HepG2 (cell line): ENCODE measurements around the gene PRKN. TPM values are rescaled to one million over a fixed set of nuclear protein-coding genes. Genes with fewer than 3 reads are reported as not detected.

Experiments used
- MYNN ChIP-seq: sonication (generic); formaldehyde crosslinking; IDR thresholded peaks from 2 replicates; pipeline ENCODE4 v1.4.0; 2020; ENCODE audit warnings: mild to moderate bottlenecking, low read depth, missing genetic modification reagents
- polyA plus RNA-seq, 8 experiments: library from polyadenylated mRNA; depleted of rRNA in 3 of 8; stranded (reverse) in 7 of 8; unstranded in 1 of 8; fragments of >200 nt; fragmentation: Illumina TruSeq in 4 of 8; extraction: Trizol in 4 of 8; gene quantifications; 2 replicates each; pipeline versions ENCODE4 v1.2.1 to v1.2.3, GENCODE V29; 2011 to 2016; ENCODE audit warnings: low read depth in 4 of 8, missing spikeins in 1 of 8, mixed read lengths in 1 of 8; ENCODE audit not compliant: insufficient read depth in 1 of 8
- total RNA-seq, 5 experiments: library from RNA; depleted of rRNA; stranded (reverse); fragments of >200 nt; fragmentation: Illumina TruSeq; extraction: Trizol; gene quantifications; 2 replicates each; pipeline ENCODE4 v1.2.3, GENCODE V29; 2016; ENCODE audit warnings: low read depth in 1 of 5
- TF ChIP-seq, protein P1 (sequence below), 2 experiments: IDR thresholded peaks; 2 replicates each; pipeline ENCODE4 v1.6.1; 2011 to 2012; ENCODE audit warnings: low read length in 2 of 2, borderline replicate concordance in 1 of 2, low read depth in 1 of 2, mild to moderate bottlenecking in 1 of 2, moderate library complexity in 1 of 2
- TF ChIP-seq, protein P2 (sequence below): sonication (generic); formaldehyde crosslinking; IDR thresholded peaks from 2 replicates; pipeline ENCODE4 v1.9.0; 2021; ENCODE audit warnings: missing genetic modification reagents, mild to moderate bottlenecking, borderline replicate concordance
- TF ChIP-seq, protein P3 (sequence below): sonication (generic); formaldehyde crosslinking; IDR thresholded peaks from 2 replicates; pipeline ENCODE4 v1.8.0; 2022; ENCODE audit warnings: mild to moderate bottlenecking, missing genetic modification reagents, borderline replicate concordance
- TF ChIP-seq, protein P4 (sequence below): sonication (generic); formaldehyde crosslinking; IDR thresholded peaks from 2 replicates; pipeline ENCODE4 v1.4.0; 2020; ENCODE audit warnings: mild to moderate bottlenecking, missing genetic modification reagents

PRKN gene
- total and polyA plus RNA-seq, 2 of the 13 experiments (the other 11 are each of a cell fraction or from before 2014, with no cell fraction given): 0.31 to 0.44 TPM

DNA sequence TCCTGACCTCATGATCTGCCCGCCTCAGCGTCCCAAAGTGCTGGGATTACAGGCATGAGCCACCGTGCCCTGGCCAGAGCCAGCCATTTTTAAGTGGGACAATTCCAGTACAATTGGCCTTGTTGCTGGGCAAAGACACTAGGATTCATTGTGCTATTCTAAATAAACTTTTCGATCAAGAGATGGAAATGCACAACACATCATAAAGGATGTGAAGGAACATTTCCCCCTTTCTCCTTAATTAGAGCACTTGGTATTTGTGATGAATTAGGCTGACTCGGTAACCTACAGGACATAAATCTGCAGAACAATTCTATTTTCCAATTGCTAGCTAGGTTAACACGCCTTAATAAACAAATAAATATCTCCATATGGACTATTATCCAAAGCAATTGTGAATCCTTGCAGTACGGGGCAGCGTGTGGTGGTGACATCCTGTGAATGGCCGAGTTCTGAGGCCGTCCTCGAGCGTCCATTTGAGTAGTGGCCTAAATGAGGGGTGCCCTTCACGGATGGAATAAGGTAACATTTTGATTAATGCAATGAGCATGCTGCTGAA, 1047.5 kb downstream of the PRKN start (continued):
- TF ChIP-seq, protein P1, sequence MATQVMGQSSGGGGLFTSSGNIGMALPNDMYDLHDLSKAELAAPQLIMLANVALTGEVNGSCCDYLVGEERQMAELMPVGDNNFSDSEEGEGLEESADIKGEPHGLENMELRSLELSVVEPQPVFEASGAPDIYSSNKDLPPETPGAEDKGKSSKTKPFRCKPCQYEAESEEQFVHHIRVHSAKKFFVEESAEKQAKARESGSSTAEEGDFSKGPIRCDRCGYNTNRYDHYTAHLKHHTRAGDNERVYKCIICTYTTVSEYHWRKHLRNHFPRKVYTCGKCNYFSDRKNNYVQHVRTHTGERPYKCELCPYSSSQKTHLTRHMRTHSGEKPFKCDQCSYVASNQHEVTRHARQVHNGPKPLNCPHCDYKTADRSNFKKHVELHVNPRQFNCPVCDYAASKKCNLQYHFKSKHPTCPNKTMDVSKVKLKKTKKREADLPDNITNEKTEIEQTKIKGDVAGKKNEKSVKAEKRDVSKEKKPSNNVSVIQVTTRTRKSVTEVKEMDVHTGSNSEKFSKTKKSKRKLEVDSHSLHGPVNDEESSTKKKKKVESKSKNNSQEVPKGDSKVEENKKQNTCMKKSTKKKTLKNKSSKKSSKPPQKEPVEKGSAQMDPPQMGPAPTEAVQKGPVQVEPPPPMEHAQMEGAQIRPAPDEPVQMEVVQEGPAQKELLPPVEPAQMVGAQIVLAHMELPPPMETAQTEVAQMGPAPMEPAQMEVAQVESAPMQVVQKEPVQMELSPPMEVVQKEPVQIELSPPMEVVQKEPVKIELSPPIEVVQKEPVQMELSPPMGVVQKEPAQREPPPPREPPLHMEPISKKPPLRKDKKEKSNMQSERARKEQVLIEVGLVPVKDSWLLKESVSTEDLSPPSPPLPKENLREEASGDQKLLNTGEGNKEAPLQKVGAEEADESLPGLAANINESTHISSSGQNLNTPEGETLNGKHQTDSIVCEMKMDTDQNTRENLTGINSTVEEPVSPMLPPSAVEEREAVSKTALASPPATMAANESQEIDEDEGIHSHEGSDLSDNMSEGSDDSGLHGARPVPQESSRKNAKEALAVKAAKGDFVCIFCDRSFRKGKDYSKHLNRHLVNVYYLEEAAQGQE (IDR thresholded peaks at IDR 0.05; ENCODE audit: borderline replicate concordance in 1 of 2, low read depth in 1 of 2, low read length in 2 of 2): no peak
- TF ChIP-seq MYNN (CRISPR knock-in tag): no peak
- TF ChIP-seq, protein P2, sequence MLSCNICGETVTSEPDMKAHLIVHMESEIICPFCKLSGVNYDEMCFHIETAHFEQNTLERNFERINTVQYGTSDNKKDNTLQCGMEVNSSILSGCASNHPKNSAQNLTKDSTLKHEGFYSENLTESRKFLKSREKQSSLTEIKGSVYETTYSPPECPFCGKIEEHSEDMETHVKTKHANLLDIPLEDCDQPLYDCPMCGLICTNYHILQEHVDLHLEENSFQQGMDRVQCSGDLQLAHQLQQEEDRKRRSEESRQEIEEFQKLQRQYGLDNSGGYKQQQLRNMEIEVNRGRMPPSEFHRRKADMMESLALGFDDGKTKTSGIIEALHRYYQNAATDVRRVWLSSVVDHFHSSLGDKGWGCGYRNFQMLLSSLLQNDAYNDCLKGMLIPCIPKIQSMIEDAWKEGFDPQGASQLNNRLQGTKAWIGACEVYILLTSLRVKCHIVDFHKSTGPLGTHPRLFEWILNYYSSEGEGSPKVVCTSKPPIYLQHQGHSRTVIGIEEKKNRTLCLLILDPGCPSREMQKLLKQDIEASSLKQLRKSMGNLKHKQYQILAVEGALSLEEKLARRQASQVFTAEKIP: no peak
- TF ChIP-seq, protein P3, sequence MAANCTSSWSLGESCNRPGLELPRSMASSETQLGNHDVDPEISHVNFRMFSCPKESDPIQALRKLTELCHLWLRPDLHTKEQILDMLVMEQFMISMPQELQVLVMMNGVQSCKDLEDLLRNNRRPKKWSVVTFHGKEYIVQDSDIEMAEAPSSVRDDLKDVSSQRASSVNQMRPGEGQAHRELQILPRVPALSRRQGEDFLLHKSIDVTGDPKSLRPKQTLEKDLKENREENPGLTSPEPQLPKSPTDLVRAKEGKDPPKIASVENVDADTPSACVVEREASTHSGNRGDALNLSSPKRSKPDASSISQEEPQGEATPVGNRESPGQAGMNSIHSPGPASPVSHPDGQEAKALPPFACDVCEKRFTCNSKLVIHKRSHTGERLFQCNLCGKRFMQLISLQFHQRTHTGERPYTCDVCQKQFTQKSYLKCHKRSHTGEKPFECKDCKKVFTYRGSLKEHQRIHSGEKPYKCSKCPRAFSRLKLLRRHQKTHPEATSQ (CRISPR knock-in tag): no peak
- TF ChIP-seq, protein P4, sequence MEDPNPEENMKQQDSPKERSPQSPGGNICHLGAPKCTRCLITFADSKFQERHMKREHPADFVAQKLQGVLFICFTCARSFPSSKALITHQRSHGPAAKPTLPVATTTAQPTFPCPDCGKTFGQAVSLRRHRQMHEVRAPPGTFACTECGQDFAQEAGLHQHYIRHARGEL (CRISPR knock-in tag): no peak
